Chondrocyte (in vitro differentiated cells): ENCODE measurements around the gene ZNF275. TPM values are rescaled to one million over a fixed set of nuclear protein-coding genes. Genes with fewer than 3 reads are reported as not detected.

Experiments used
- DNase-seq: peaks from one replicate; pipeline ENCODE4 v3.0.0; 2021; ENCODE audit warnings: mixed read lengths, low spot score
- H3K27ac Mint-ChIP-seq: one replicate; pipeline ENCODE4 v1.8.0; 2021; ENCODE audit warnings: mild to moderate bottlenecking, moderate library complexity, mixed read lengths; ENCODE audit not compliant: unreplicated experiment
- H3K27me3 Mint-ChIP-seq: 2 replicates; pipeline ENCODE4 v1.8.0; 2021; ENCODE audit warnings: low read depth, mixed read lengths
- H3K36me3 Mint-ChIP-seq: 2 replicates; pipeline ENCODE4 v1.8.0; 2021; ENCODE audit warnings: low read depth, mixed read lengths
- H3K4me1 Mint-ChIP-seq: 2 replicates; pipeline ENCODE4 v1.8.0; 2021; ENCODE audit warnings: low read depth, mild to moderate bottlenecking, mixed read lengths
- H3K4me3 Mint-ChIP-seq: one replicate; pipeline ENCODE4 v1.8.0; 2021; ENCODE audit warnings: mild to moderate bottlenecking, moderate library complexity, mixed read lengths; ENCODE audit not compliant: unreplicated experiment
- H3K9me3 Mint-ChIP-seq: 2 replicates; pipeline ENCODE4 v1.8.0; 2021; ENCODE audit warnings: low read depth, mixed read lengths
- CTCF ChIP-seq: fragments of 200-600 bp; sonication (generic); IDR thresholded peaks from 2 replicates; pipeline ENCODE4 v1.5.0; 2021; ENCODE audit warnings: antibody characterized with exemption, mild to moderate bottlenecking, moderate library complexity
- total RNA-seq: library from RNA; stranded (reverse); gene quantifications from 3 replicates; pipeline ENCODE4 v1.2.1, GENCODE V29; 2021

ZNF275 gene
- total RNA-seq, 1 donor from 2014 or later = 19.8 TPM

- no peaks in the 10 kb centered on the region for H3K36me3 Mint-ChIP-seq
- no peak for DNase-seq
- H3K4me1 Mint-ChIP-seq = peaks cover 6% of the 10 kb centered on the region
- no peak for TF ChIP-seq CTCF
- H3K27me3 Mint-ChIP-seq = no peaks in the 10 kb centered on the region
- no peak overlapping the region for H3K4me3 Mint-ChIP-seq
- H3K27ac Mint-ChIP-seq = no peak overlapping the region
- H3K9me3 Mint-ChIP-seq = peaks cover 15% of the 10 kb centered on the region
Measured at GRCh38 chrX:153372949-153373348, 39.0 kb downstream of the ZNF275 start.

GRCh38 chrX:153374426-153374825 lies 40.5 kb downstream of the ZNF275 start:
- H3K36me3 Mint-ChIP-seq = no peaks in the 10 kb centered on the region
- peak; percentile 19 for TF ChIP-seq CTCF
- no peak overlapping the region for H3K4me3 Mint-ChIP-seq
- no peaks in the 10 kb centered on the region for H3K27me3 Mint-ChIP-seq
- H3K27ac Mint-ChIP-seq = no peak overlapping the region
- peaks cover 6% of the 10 kb centered on the region for H3K4me1 Mint-ChIP-seq
- H3K9me3 Mint-ChIP-seq = peaks cover 15% of the 10 kb centered on the region
- DNase-seq = no peak

DNA sequence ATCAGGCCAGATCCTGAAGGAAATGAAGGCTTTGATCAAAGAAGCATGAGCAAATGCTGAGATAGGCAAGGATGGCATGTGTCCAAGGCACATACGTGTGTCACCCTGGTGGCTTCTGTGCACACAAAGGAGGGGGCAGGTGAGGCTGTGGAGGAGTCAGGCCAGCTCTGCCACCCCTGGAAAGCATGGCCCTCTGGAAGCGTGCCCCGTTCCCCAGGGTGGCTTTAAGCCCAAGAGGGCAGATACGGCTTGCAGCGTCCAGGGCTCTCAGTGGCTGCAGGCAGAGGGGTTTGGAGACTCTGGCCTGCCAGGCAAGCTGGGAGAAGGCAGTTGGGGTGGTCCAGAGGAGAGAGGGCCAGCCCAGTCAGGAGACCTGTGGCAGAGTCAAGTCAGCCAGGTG lies 41.6 kb downstream of the ZNF275 start:
- H3K27ac Mint-ChIP-seq = no peak overlapping the region
- peaks cover 5% of the 10 kb centered on the region for H3K4me1 Mint-ChIP-seq
- H3K36me3 Mint-ChIP-seq = no peaks in the 10 kb centered on the region
- H3K9me3 Mint-ChIP-seq = peaks cover 11% of the 10 kb centered on the region
- H3K27me3 Mint-ChIP-seq = no peaks in the 10 kb centered on the region
- no peak for TF ChIP-seq CTCF
- no peak for DNase-seq
- no peak overlapping the region for H3K4me3 Mint-ChIP-seq

DNA sequence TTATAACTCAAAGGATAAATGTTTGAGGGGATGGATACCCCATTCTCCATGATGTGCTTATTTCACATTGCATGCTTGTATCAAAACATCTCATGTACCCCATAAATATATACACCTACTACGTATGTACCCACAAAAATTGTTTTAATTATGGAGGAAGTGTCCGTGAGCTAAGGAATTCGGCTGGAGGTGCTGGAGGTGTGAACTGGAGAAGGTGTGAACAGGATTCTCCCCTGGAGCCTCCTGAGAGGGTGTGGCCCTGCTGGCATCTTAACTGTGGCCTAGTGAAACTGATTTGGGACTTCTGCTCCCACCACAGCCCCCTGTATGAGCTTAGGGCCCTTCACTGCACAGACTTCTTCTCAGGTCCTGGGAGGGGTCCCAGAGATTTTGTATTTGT lies 43.8 kb downstream of the ZNF275 start:
- TF ChIP-seq CTCF = no peak
- no peaks in the 10 kb centered on the region for H3K36me3 Mint-ChIP-seq
- DNase-seq = no peak
- H3K27me3 Mint-ChIP-seq = no peaks in the 10 kb centered on the region
- no peak overlapping the region for H3K27ac Mint-ChIP-seq
- H3K9me3 Mint-ChIP-seq = peaks cover 10% of the 10 kb centered on the region
- H3K4me1 Mint-ChIP-seq = no peaks in the 10 kb centered on the region
- no peak overlapping the region for H3K4me3 Mint-ChIP-seq

DNA sequence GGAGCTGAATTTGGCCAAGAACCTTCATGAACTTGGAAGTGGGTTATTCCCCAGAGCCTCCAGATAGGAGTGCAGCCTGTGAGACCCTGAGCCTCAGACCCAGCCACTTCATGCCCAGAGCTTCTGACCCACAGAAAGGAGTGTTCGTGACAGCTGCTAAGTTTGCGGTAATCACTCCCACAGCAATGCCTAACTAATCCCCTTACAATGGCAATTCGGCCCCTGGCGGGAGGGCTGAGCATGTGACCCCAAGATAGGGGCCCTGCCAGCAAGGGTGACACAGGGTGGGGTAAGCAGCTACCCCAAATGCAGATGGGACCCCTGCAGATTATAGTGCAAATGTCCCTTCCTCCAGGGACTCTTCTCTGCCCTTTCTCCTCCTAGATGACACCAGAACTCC lies 44.7 kb downstream of the ZNF275 start:
- Mint-ChIP-seq H3K27ac (no peak overlapping the region), H3K9me3 (peaks cover 10% of the 10 kb centered on the region), H3K4me1 (no peaks in the 10 kb centered on the region), H3K27me3 (no peaks in the 10 kb centered on the region), H3K4me3 (no peak overlapping the region), H3K36me3 (no peaks in the 10 kb centered on the region)
- DNase-seq = no peak
- no peak for TF ChIP-seq CTCF
